ENCODE data around the gene ODF2L. TPM values are rescaled to one million over a fixed set of nuclear protein-coding genes. Genes with fewer than 3 reads are reported as not detected.

Gene ODF2L
- total RNA-seq, 4 donors from 2014 or later, result 26.5 to 134 (median 56.3) TPM

- Histone ChIP-seq H3K36me3 (no peaks in the 10 kb centered on the region), H3K27ac (no peak overlapping the region), H3K4me1 (no peaks in the 10 kb centered on the region), H3K4me3 (no peak overlapping the region), H3K9me3 (no peaks in the 10 kb centered on the region), H3K27me3 (no peaks in the 10 kb centered on the region)
- no peak for DNase-seq
- intact Hi-C loops (cut with DNase I; ENCODE audit: low total_unique reads), result no loop called here
- TF ChIP-seq CTCF (IDR thresholded peaks at IDR 0.05) (no peak), POLR2A (IDR thresholded peaks at IDR 0.05) (no peak)
Observed at GRCh38 chr1:86436041-86436440, 39.9 kb upstream of the ODF2L start.

- intact Hi-C loops (cut with DNase I; ENCODE audit: low total_unique reads), result no loop called here
- TF ChIP-seq CTCF (IDR thresholded peaks at IDR 0.05) (no peak), POLR2A (IDR thresholded peaks at IDR 0.05) (no peak)
- no peak overlapping the region for H3K27ac ChIP-seq
- H3K4me3 ChIP-seq, result no peak overlapping the region
- DNase-seq, result no peak
- no peaks in the 10 kb centered on the region for H3K9me3 ChIP-seq
- H3K27me3 ChIP-seq, result no peaks in the 10 kb centered on the region
- no peaks in the 10 kb centered on the region for H3K4me1 ChIP-seq
- no peaks in the 10 kb centered on the region for H3K36me3 ChIP-seq
Observed at GRCh38 chr1:86435327-86435726, 39.2 kb upstream of the ODF2L start.

GRCh38 chr1:86434059-86434458 is 37.9 kb upstream of the ODF2L start:
- H3K27ac ChIP-seq, result no peak overlapping the region
- peaks cover 0 to 3% of the 10 kb centered on the region in 2 donors for H3K4me1 ChIP-seq
- DNase-seq, result no peak
- intact Hi-C loops (cut with DNase I; ENCODE audit: low total_unique reads), result no loop called here
- H3K4me3 ChIP-seq, result no peak overlapping the region
- no peaks in the 10 kb centered on the region for H3K27me3 ChIP-seq
- TF ChIP-seq POLR2A (IDR thresholded peaks at IDR 0.05), result no peak
- TF ChIP-seq CTCF (IDR thresholded peaks at IDR 0.05), result no peak
- H3K36me3 ChIP-seq, result no peaks in the 10 kb centered on the region
- no peaks in the 10 kb centered on the region for H3K9me3 ChIP-seq

- no peaks in the 10 kb centered on the region for H3K27me3 ChIP-seq
- H3K27ac ChIP-seq, result peak overlapping the region; percentile 26 to 65
- TF ChIP-seq POLR2A (IDR thresholded peaks at IDR 0.05), result no peak
- TF ChIP-seq CTCF (IDR thresholded peaks at IDR 0.05), result no peak
- intact Hi-C loops (cut with DNase I; ENCODE audit: low total_unique reads), result no loop called here
- H3K4me3 ChIP-seq, result no peak overlapping the region
- H3K36me3 ChIP-seq, result no peaks in the 10 kb centered on the region
- peaks cover 0 to 3% of the 10 kb centered on the region in 2 donors for H3K4me1 ChIP-seq
- no peaks in the 10 kb centered on the region for H3K9me3 ChIP-seq
- no peak for DNase-seq
Observed at GRCh38 chr1:86430376-86430775, 34.3 kb upstream of the ODF2L start.

- no peak overlapping the region for H3K4me3 ChIP-seq
- intact Hi-C loops (cut with DNase I; ENCODE audit: low total_unique reads), result no loop called here
- H3K36me3 ChIP-seq, result no peaks in the 10 kb centered on the region
- peak; percentile 31 to 51 for DNase-seq
- no peaks in the 10 kb centered on the region for H3K27me3 ChIP-seq
- H3K4me1 ChIP-seq, result peaks cover 0 to 3% of the 10 kb centered on the region in 2 donors
- peak overlapping the region; percentile 26 to 65 for H3K27ac ChIP-seq
- TF ChIP-seq POLR2A (IDR thresholded peaks at IDR 0.05), result no peak
- TF ChIP-seq CTCF (IDR thresholded peaks at IDR 0.05), result no peak
- H3K9me3 ChIP-seq, result no peaks in the 10 kb centered on the region
Observed at GRCh38 chr1:86429835-86430234, 33.7 kb upstream of the ODF2L start.
